H9 (cell line): Measurements from ENCODE around the gene KLC4. TPM values are rescaled to one million over a fixed set of nuclear protein-coding genes. Genes with fewer than 3 reads are reported as not detected.

ENCODE experiments used
- DNase-seq: peaks from one replicate; pipeline ENCODE4 v3.0.0-alpha.2; 2017
- H2AFZ ChIP-seq: one replicate; pipeline ENCODE4 v1.6.1; 2013; ENCODE audit warnings: mild to moderate bottlenecking, low read length, control low read depth, moderate library complexity
- H2AK5ac ChIP-seq: 2 replicates; pipeline ENCODE4 v1.6.1; 2013; ENCODE audit warnings: low read length, control low read depth, mixed read lengths; ENCODE audit not compliant: insufficient read length
- H2BK120ac ChIP-seq: one replicate; pipeline ENCODE4 v1.6.1; 2013; ENCODE audit warnings: low read depth, mild to moderate bottlenecking, low read length, control low read depth, inconsistent platforms; ENCODE audit not compliant: poor library complexity, severe bottlenecking
- H2BK12ac ChIP-seq: 2 replicates; pipeline ENCODE4 v1.6.1; 2013; ENCODE audit warnings: low read length, control low read depth, mixed read lengths, low read depth; ENCODE audit not compliant: insufficient read length
- H2BK15ac ChIP-seq: 2 replicates; pipeline ENCODE4 v1.6.1; 2013; ENCODE audit warnings: low read depth, low read length, control low read depth
- H2BK20ac ChIP-seq: one replicate; pipeline ENCODE4 v1.6.1; 2013; ENCODE audit warnings: low read depth, mild to moderate bottlenecking, low read length, control low read depth, inconsistent platforms; ENCODE audit not compliant: poor library complexity, severe bottlenecking
- H2BK5ac ChIP-seq: 2 replicates; pipeline ENCODE4 v1.6.1; 2013; ENCODE audit warnings: low read length, control low read depth, mixed read lengths; ENCODE audit not compliant: insufficient read length
- H3K14ac ChIP-seq: 2 replicates; pipeline ENCODE4 v1.6.1; 2013; ENCODE audit warnings: low read length, control low read depth; ENCODE audit not compliant: insufficient read depth
- H3K18ac ChIP-seq: 2 replicates; pipeline ENCODE4 v1.6.1; 2013; ENCODE audit warnings: low read depth, mild to moderate bottlenecking, mixed read lengths, low read length, control low read depth; ENCODE audit not compliant: insufficient read length
- H3K23ac ChIP-seq: 2 replicates; pipeline ENCODE4 v1.6.1; 2013; ENCODE audit warnings: low read length, control low read depth, mixed read lengths, low read depth; ENCODE audit not compliant: insufficient read length
- H3K23me2 ChIP-seq: 2 replicates; pipeline ENCODE4 v1.6.1; 2013; ENCODE audit warnings: low read depth, mild to moderate bottlenecking, mixed read lengths, low read length, control low read depth; ENCODE audit not compliant: insufficient read length, poor library complexity, severe bottlenecking
- H3K27ac ChIP-seq: 2 replicates; pipeline ENCODE4 v1.5.1; 2013; ENCODE audit warnings: low read length, control low read depth, mixed read lengths, low read depth; ENCODE audit not compliant: insufficient read length
- H3K27me3 ChIP-seq: 2 replicates; pipeline ENCODE4 v1.6.1; 2013; ENCODE audit warnings: low read length, control low read depth, inconsistent platforms; ENCODE audit not compliant: insufficient read depth
- H3K4ac ChIP-seq: 2 replicates; pipeline ENCODE4 v1.6.1; 2013; ENCODE audit warnings: low read depth, mild to moderate bottlenecking, control low read depth, inconsistent platforms, low read length, moderate library complexity
- H3K4me1 ChIP-seq: 2 replicates; pipeline ENCODE4 v1.6.1; 2013; ENCODE audit warnings: low read length, control low read depth, inconsistent platforms; ENCODE audit not compliant: insufficient read depth
- H3K4me2 ChIP-seq: 2 replicates; pipeline ENCODE4 v1.6.1; 2013; ENCODE audit warnings: low read length, control low read depth, mixed read lengths; ENCODE audit not compliant: insufficient read length, insufficient read depth
- H3K56ac ChIP-seq: 2 replicates; pipeline ENCODE4 v1.6.1; 2013; ENCODE audit warnings: low read depth, mild to moderate bottlenecking, mixed read lengths, low read length, control low read depth; ENCODE audit not compliant: insufficient read length
- H3K79me1 ChIP-seq: 2 replicates; pipeline ENCODE4 v1.6.1; 2013; ENCODE audit warnings: low read depth, mild to moderate bottlenecking, moderate library complexity, low read length, control low read depth, inconsistent platforms; ENCODE audit not compliant: insufficient read depth, poor library complexity, severe bottlenecking
- H3K79me2 ChIP-seq: 2 replicates; pipeline ENCODE4 v1.6.1; 2013; ENCODE audit warnings: low read length, control low read depth, inconsistent platforms; ENCODE audit not compliant: insufficient read depth
- H3K9ac ChIP-seq: 2 replicates; pipeline ENCODE4 v1.6.1; 2013; ENCODE audit warnings: low read length, control low read depth, mixed read lengths; ENCODE audit not compliant: insufficient read length; ENCODE audit errors: extremely low read depth
- H3K9me3 ChIP-seq: one replicate; pipeline ENCODE4 v1.6.1; 2013; ENCODE audit warnings: low read depth, low read length, inconsistent platforms; ENCODE audit not compliant: control insufficient read depth
- H3T11ph ChIP-seq: one replicate; pipeline ENCODE4 v1.6.1; 2013; ENCODE audit warnings: mild to moderate bottlenecking, low read length, control low read depth, inconsistent platforms
- H4K20me1 ChIP-seq: one replicate; pipeline ENCODE4 v1.6.1; 2013; ENCODE audit not compliant: control insufficient read depth, insufficient read length, insufficient read depth
- H4K5ac ChIP-seq: 2 replicates; pipeline ENCODE4 v1.6.1; 2013; ENCODE audit warnings: low read depth, mild to moderate bottlenecking, mixed read lengths, low read length, control low read depth; ENCODE audit not compliant: insufficient read length
- H4K8ac ChIP-seq: replicated peaks from 2 replicates; pipeline ENCODE4 v1.6.1; 2013; ENCODE audit warnings: low read length, control low read depth, mixed read lengths, low read depth; ENCODE audit not compliant: insufficient read length
- H4K91ac ChIP-seq: 2 replicates; pipeline ENCODE4 v1.6.1; 2013; ENCODE audit warnings: low read depth, mild to moderate bottlenecking, moderate library complexity, mixed read lengths, low read length, control low read depth; ENCODE audit not compliant: insufficient read length
- H3K27ac Mint-ChIP-seq, 3 experiments: 2 replicates in 2 of 3; 3 replicates in 1 of 3; pipeline ENCODE4 v1.8.0; 2020 to 2021; ENCODE audit warnings: mixed read lengths in 3 of 3, mild to moderate bottlenecking in 1 of 3, moderate library complexity in 1 of 3
- H3K27me3 Mint-ChIP-seq: 2 replicates; pipeline ENCODE4 v1.8.0; 2021; ENCODE audit warnings: low read depth, mild to moderate bottlenecking, moderate library complexity, mixed read lengths
- H3K36me3 Mint-ChIP-seq, 3 experiments: 2 replicates in 2 of 3; 3 replicates in 1 of 3; pipeline ENCODE4 v1.8.0; 2020 to 2021; ENCODE audit warnings: low read depth in 3 of 3, mixed read lengths in 3 of 3; ENCODE audit not compliant: insufficient read depth in 1 of 3
- H3K4me1 Mint-ChIP-seq, 2 experiments: 2 replicates each; pipeline ENCODE4 v1.8.0; 2020; ENCODE audit warnings: mixed read lengths in 2 of 2
- H3K4me3 Mint-ChIP-seq, 2 experiments: 2 replicates in 1 of 2; 3 replicates in 1 of 2; pipeline ENCODE4 v1.8.0; 2020 to 2021; ENCODE audit warnings: mild to moderate bottlenecking in 2 of 2, mixed read lengths in 2 of 2, moderate library complexity in 1 of 2
- H3K9me3 Mint-ChIP-seq, 2 experiments: 2 replicates in 1 of 2; 3 replicates in 1 of 2; pipeline ENCODE4 v1.8.0; 2020; ENCODE audit warnings: mild to moderate bottlenecking in 2 of 2, mixed read lengths in 2 of 2, moderate library complexity in 1 of 2
- CTCF ChIP-seq: fragments of 200-600 bp; sonication (generic); conservative IDR thresholded peaks from 3 replicates; pipeline ENCODE4 v1.8.0; 2021; ENCODE audit warnings: antibody characterized with exemption, mild to moderate bottlenecking
- WGBS: extraction: QIAGEN DNeasy Blood & Tissue Kit; methylation state at CpG from one replicate; pipeline ENCODE4 v1.1.7; 2013; ENCODE audit warnings: missing lambda C conversion rate, low lambda C conversion rate, mixed read lengths; ENCODE audit not compliant: insufficient read length; ENCODE audit errors: extremely low coverage; 5-methylcytosine and 5-hydroxymethylcytosine counted together
- total RNA-seq: library from RNA; stranded (reverse); gene quantifications from 2 replicates; pipeline ENCODE4 v1.2.1, GENCODE V29; 2021

Gene KLC4
- total RNA-seq, 1 experiment from 2014 or later, result 29.7 TPM

- no peak overlapping the region for H3K27ac ChIP-seq
- no peaks in the 10 kb centered on the region for H3K27me3 ChIP-seq
- no peak overlapping the region for H2BK5ac ChIP-seq
- no peak overlapping the region for H2AK5ac ChIP-seq
- no peak overlapping the region for H2BK12ac ChIP-seq
- no peak overlapping the region for H4K8ac ChIP-seq
- H3K4me1 ChIP-seq, result peaks cover 2% of the 10 kb centered on the region; the same call in 1 of the 2 replicates
- peaks cover 25 to 41% of the 10 kb centered on the region in 2 experiments for H3K4me1 Mint-ChIP-seq
- H2BK15ac ChIP-seq, result no peak overlapping the region
- no CpG with 5 or more reads among the region's 7 CpGs for WGBS
- peaks cover 11% of the 10 kb centered on the region for H3K23me2 ChIP-seq
- no peak overlapping the region for H2AFZ ChIP-seq
- H3K14ac ChIP-seq, result no peak overlapping the region
- no peaks in the 10 kb centered on the region for H3K79me1 ChIP-seq
- no peak overlapping the region for H3K4ac ChIP-seq
- H3K9me3 Mint-ChIP-seq, result no peaks in the 10 kb centered on the region; a peak in 1 of 5 replicates
- DNase-seq, result no peak
- H3K9ac ChIP-seq, result no peak overlapping the region
- no peak for TF ChIP-seq CTCF
- no peak overlapping the region for H4K91ac ChIP-seq
- H3T11ph ChIP-seq, result no peak overlapping the region
- peaks cover 24 to 61% (median 59%) of the 10 kb centered on the region in 3 experiments for H3K36me3 Mint-ChIP-seq
- H3K79me2 ChIP-seq, result peaks cover 9% of the 10 kb centered on the region; the same call in 1 of the 2 replicates
- H3K18ac ChIP-seq, result no peak overlapping the region
- H3K23ac ChIP-seq, result no peak overlapping the region
- peak overlapping the region in 2 of 3 experiments; percentile 67 to 85; a peak in 4 of 7 replicates for H3K27ac Mint-ChIP-seq
- no peak overlapping the region for H3K4me2 ChIP-seq
- H3K27me3 Mint-ChIP-seq, result no peaks in the 10 kb centered on the region
- no peak overlapping the region for H3K56ac ChIP-seq
- H2BK20ac ChIP-seq, result no peak overlapping the region
- H2BK120ac ChIP-seq, result no peak overlapping the region
- H4K20me1 ChIP-seq, result no peaks in the 10 kb centered on the region
- no peaks in the 10 kb centered on the region for H3K9me3 ChIP-seq
- peak overlapping the region; percentile 49 to 51; a peak in 4 of 5 replicates for H3K4me3 Mint-ChIP-seq
- H4K5ac ChIP-seq, result no peak overlapping the region
Measured at GRCh38 chr6:43016176-43016942, 43.1 kb upstream of the KLC4 start.
